Esophagus muscularis mucosa (tissue), 4 donors: ENCODE data around the gene RIN1. TPM values are rescaled to one million over a fixed set of nuclear protein-coding genes. Genes with fewer than 3 reads are reported as not detected.

Experiments
- DNase-seq: peaks from one replicate; pipeline ENCODE4 v3.0.0-alpha.2; 2017; ENCODE audit errors: extremely low spot score
- H3K27ac ChIP-seq, 4 donors: fragments of 200-600 bp; sonication (generic); replicated peaks in 1 of 4; 1 replicate in 3 of 4; 2 replicates in 1 of 4; pipeline ENCODE4 v1.5.1; 2016 to 2019; ENCODE audit warnings: mild to moderate bottlenecking in 1 of 4
- H3K27me3 ChIP-seq, 4 donors: fragments of 200-600 bp; sonication (generic); one replicate each; pipeline versions ENCODE4 v1.5.1 to v1.6.0; 2016 to 2019
- H3K36me3 ChIP-seq, 4 donors: fragments of 200-600 bp; sonication (generic); one replicate each; pipeline ENCODE4 v1.5.1; 2016 to 2019
- H3K4me1 ChIP-seq, 4 donors: fragments of 200-600 bp; sonication (generic); one replicate each; pipeline ENCODE4 v1.5.1; 2016 to 2019
- H3K4me3 ChIP-seq, 4 donors: fragments of 200-600 bp; sonication (generic); 1 replicate in 2 of 4; 2 replicates in 2 of 4; pipeline ENCODE4 v1.5.1; 2016 to 2019; ENCODE audit warnings: mild to moderate bottlenecking in 4 of 4, moderate library complexity in 1 of 4
- H3K9me3 ChIP-seq, 4 donors: fragments of 200-600 bp; sonication (generic); 1 replicate in 3 of 4; 2 replicates in 1 of 4; pipeline ENCODE4 v1.5.1; 2016 to 2019
- EP300 ChIP-seq: sonication (generic); formaldehyde crosslinking; IDR thresholded peaks from one replicate; pipeline ENCODE4 v1.6.1; 2017; ENCODE audit warnings: antibody characterized with exemption
- POLR2A ChIP-seq: fragments of 450-650 bp; IDR thresholded peaks from one replicate; pipeline ENCODE4 v1.6.1; 2017; ENCODE audit warnings: antibody characterized with exemption, moderate library complexity, mild to moderate bottlenecking, low read depth
- POLR2AphosphoS5 ChIP-seq, 2 donors: sonication (generic); formaldehyde crosslinking; IDR thresholded peaks; one replicate each; pipeline ENCODE4 v1.6.1; 2017; ENCODE audit warnings: antibody characterized with exemption in 2 of 2
- WGBS: methylation state at CpG from one replicate; pipeline ENCODE4 v1.1.5; 2018; 5-methylcytosine and 5-hydroxymethylcytosine counted together
- intact Hi-C: fragments of 100-400 bp; cut with DNase I; formaldehyde crosslinking; loops from one replicate; pipeline ENCODE4 v1.15.1; 2023
- small RNA-seq, 3 donors: library from RNA; depleted of rRNA; stranded (forward); fragments of <200 nt; gene quantifications; one replicate each; pipeline ENCODE3, GENCODE V24; 2016
- total RNA-seq, 4 donors: library from RNA; depleted of rRNA; stranded (reverse); fragments of >200 nt; gene quantifications; one replicate each; pipeline versions ENCODE4 v1.1.0 to v1.2.1, GENCODE V29; 2016
- TF ChIP-seq, protein P1 (sequence below), 3 experiments: fragments of 200-600 bp in 2 of 3; fragments of 450-650 bp in 1 of 3; sonication (generic) in 2 of 3; IDR thresholded peaks; one replicate each; pipeline ENCODE4 v1.5.1; 2017 to 2019; ENCODE audit warnings: antibody characterized with exemption in 3 of 3, mild to moderate bottlenecking in 2 of 3, moderate library complexity in 1 of 3

Gene RIN1
- total RNA-seq, 4 donors from 2014 or later, result 3.1 to 6.6 (median 4.5) TPM

DNA sequence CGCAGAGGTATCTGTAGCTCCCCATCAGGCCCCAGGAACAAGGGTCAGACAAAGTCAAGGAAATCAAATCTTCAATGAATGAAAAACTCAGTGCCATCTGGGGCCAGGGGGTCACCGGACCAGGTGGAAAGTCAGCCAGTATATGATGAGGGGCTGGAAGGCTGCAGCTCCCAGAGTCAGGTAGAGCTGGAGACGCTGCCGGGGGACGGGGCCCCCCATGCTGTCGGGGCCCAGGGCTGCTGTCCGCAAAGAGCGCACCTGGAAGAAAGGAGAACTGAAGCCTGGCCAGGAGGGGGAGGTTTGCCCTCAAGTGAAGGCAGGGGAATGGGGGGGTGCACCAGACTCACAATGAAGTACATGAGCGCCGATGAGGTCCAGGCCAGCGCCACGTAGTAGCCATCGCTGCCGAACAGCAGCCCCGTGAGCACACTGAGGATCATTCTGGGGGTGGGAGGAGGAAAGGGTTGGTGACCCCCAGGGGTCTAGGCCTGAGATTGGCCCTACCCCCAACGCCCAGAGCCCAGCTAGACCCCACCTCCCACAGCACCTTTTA lies 51.6 kb downstream of the RIN1 start:
- Histone ChIP-seq H3K4me1 (peaks cover 29 to 59% (median 39%) of the 10 kb centered on the region in 4 donors), H3K36me3 (peaks cover 0 to 37% (median 12%) of the 10 kb centered on the region in 4 donors), H3K4me3 (no peak overlapping the region), H3K9me3 (no peaks in the 10 kb centered on the region), H3K27ac (no peak overlapping the region), H3K27me3 (no peaks in the 10 kb centered on the region)
- TF ChIP-seq, protein P1, sequence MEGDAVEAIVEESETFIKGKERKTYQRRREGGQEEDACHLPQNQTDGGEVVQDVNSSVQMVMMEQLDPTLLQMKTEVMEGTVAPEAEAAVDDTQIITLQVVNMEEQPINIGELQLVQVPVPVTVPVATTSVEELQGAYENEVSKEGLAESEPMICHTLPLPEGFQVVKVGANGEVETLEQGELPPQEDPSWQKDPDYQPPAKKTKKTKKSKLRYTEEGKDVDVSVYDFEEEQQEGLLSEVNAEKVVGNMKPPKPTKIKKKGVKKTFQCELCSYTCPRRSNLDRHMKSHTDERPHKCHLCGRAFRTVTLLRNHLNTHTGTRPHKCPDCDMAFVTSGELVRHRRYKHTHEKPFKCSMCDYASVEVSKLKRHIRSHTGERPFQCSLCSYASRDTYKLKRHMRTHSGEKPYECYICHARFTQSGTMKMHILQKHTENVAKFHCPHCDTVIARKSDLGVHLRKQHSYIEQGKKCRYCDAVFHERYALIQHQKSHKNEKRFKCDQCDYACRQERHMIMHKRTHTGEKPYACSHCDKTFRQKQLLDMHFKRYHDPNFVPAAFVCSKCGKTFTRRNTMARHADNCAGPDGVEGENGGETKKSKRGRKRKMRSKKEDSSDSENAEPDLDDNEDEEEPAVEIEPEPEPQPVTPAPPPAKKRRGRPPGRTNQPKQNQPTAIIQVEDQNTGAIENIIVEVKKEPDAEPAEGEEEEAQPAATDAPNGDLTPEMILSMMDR (IDR thresholded peaks at IDR 0.05), result no peak
- TF ChIP-seq POLR2AphosphoS5 (IDR thresholded peaks at IDR 0.05), result no peak
- no peak for TF ChIP-seq POLR2A
- no peak for DNase-seq
- intact Hi-C loops, result loop anchor here (5.0 kb wide), 1 partner anchor 62 kb away; no protein-coding TSS in a partner anchor
- WGBS, result 91% methylated on average over 16 of the region's 16 CpGs

DNA sequence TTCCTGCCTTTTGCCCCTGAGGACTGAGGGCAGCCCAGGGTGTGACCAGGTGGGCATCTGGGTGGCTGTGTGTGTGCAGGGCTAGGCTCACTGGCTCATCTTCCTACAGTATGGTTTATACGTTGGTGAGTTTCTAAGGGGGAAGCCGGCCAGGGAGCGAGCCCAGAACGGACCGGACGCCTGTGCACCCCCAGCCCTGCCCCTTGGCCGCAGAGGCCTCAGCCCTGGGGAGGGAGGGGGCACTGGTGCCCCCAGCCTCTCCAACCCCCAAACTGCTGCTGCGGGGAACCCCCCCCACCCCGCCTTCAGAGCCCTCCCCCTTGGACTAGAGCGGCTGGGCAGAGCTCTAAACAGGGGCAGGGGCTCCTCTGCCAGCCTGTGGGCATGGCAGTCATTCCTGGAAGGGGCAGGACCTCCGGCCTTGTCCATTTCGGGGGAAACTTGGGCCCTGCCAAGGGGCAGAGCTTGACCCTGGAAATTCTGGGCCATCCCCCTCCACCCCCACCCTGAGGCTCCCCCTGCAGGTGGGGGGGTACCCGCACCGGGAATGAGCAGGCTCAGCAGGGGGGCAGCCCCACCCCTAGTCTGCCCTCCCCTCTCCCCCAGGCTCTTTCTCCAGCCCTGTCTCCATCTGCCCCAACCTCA lies 52.7 kb downstream of the RIN1 start:
- intact Hi-C loops, result loop anchor here (5.0 kb wide), 1 partner anchor 61 kb away; no protein-coding TSS in a partner anchor
- Histone ChIP-seq H3K4me3 (no peak overlapping the region), H3K4me1 (peaks cover 29 to 60% (median 39%) of the 10 kb centered on the region in 4 donors), H3K9me3 (no peaks in the 10 kb centered on the region), H3K36me3 (peaks cover 0 to 37% (median 12%) of the 10 kb centered on the region in 4 donors), H3K27me3 (no peaks in the 10 kb centered on the region), H3K27ac (no peak overlapping the region)
- WGBS, result 76% methylated on average over 7 of the region's 14 CpGs
- TF ChIP-seq, protein P1 (IDR thresholded peaks at IDR 0.05), result no peak
- no peak for TF ChIP-seq POLR2AphosphoS5 (IDR thresholded peaks at IDR 0.05)
- no peak for TF ChIP-seq EP300
- TF ChIP-seq POLR2A, result no peak
- DNase-seq, result no peak

DNA sequence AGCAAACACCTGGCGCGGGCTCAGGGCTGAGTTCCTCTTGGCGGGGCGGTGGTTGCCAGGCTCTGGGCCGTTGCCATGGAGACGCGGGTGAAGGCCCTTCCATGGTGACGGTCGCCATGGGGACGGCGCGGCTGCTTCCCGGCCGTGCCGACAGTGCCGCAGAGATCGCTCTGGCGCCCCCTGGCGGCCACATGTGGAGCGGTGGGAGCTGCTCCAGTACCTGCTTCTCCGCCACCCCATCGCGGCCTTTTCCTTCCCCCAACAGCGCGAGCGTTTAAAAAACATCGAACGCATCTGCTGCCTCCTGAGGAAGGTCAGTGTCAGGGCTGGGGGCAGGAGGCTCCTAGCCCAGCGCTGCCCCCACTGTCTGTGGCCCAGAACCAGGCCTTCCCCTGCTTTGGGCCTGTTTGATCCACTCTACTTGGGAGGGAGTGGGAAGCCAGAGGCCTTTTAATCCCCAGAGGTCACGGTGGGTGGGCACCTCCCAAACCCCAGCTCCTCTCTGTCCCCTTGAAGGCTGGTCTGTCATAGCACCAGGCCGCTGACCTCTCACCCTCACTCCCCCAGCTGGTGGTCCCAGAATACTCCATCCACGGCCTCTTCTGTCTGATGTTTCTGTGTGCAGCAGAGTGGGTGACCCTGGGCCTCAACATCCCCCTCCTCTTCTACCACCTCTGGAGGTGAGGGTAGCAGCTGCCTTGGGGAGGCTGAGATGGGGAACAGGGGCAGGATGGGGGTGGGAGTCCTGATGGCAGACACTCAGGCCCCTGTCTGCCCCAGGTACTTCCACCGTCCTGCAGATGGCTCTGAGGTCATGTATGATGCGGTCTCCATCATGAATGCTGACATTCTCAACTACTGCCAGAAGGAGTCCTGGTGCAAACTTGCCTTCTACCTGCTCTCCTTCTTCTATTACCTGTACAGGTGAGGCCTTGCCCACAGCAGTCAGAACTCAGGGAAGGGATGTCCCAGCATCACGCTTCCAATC lies 53.5 kb downstream of the RIN1 start:
- H3K4me3 ChIP-seq, result no peak overlapping the region
- WGBS, result 35% methylated on average over 6 of the region's 35 CpGs
- H3K4me1 ChIP-seq, result peaks cover 29 to 60% (median 37%) of the 10 kb centered on the region in 4 donors

More for the DNA sequence above, 53.5 kb downstream of the RIN1 start:
- no peak overlapping the region for H3K27ac ChIP-seq
- H3K36me3 ChIP-seq, result peaks cover 0 to 37% (median 12%) of the 10 kb centered on the region in 4 donors
- DNase-seq, result peak; percentile 99
- H3K9me3 ChIP-seq, result no peaks in the 10 kb centered on the region
- intact Hi-C loops, result loop anchor here (5.0 kb wide), 1 partner anchor 60 kb away; no protein-coding TSS in a partner anchor
- TF ChIP-seq POLR2AphosphoS5 (IDR thresholded peaks at IDR 0.05), result peak; percentile 52 to 78
- TF ChIP-seq, protein P1 (IDR thresholded peaks at IDR 0.05), result peak; percentile 96 to 99 (median 96)
- no peak for TF ChIP-seq EP300
- no peaks in the 10 kb centered on the region for H3K27me3 ChIP-seq

Small RNA genes lying within 50 kb of the gene (small RNA-seq; reads per million reads assigned to genes)
- 0 reads per million in 3 donors for gene RF00017

Other genes starting within 250 kb of the RIN1 start
- gene KLC2, start 78.7 kb downstream of the RIN1 start, total RNA-seq, result 10 to 100 TPM; 24.7 to 53.5 (median 36.7) TPM
- 100 to 1,000 TPM in 3 of 4 donors, 10 to 100 TPM in 1; 97.2 to 163 (median 132) TPM for gene RAB1B, start 67.8 kb downstream of the RIN1 start, total RNA-seq
- gene CNIH2, start 58.3 kb downstream of the RIN1 start, total RNA-seq, result under 1 TPM in 1 of 4 donors, not detected in 3; 0.40 TPM
- gene YIF1A, start 47.3 kb downstream of the RIN1 start, total RNA-seq, result 10 to 100 TPM; 57.7 to 92.5 (median 85.4) TPM
- under 1 TPM; 0.42 to 0.71 (median 0.54) TPM for gene TMEM151A, start 44.5 kb downstream of the RIN1 start, total RNA-seq
- gene CD248, start 19.4 kb downstream of the RIN1 start, total RNA-seq, result 10 to 100 TPM; 23.0 to 83.8 (median 33.0) TPM
- gene BRMS1, start 8.7 kb upstream of the RIN1 start, total RNA-seq, result 10 to 100 TPM; 22.8 to 35.1 (median 34.1) TPM
- 10 to 100 TPM; 32.0 to 71.4 (median 50.0) TPM for gene B4GAT1, start 11.2 kb upstream of the RIN1 start, total RNA-seq
- gene SLC29A2, start 35.3 kb upstream of the RIN1 start, total RNA-seq, result 1 to 10 TPM in 3 of 4 donors, under 1 TPM in 1; 0.50 to 3.6 (median 1.7) TPM
- gene NPAS4, start 84.6 kb upstream of the RIN1 start, total RNA-seq, result 1 to 10 TPM; 1.2 to 2.9 (median 1.5) TPM
- gene MRPL11, start 102.4 kb upstream of the RIN1 start, total RNA-seq, result 10 to 100 TPM; 46.1 to 51.5 (median 48.7) TPM
- 10 to 100 TPM; 28.7 to 50.4 (median 37.7) TPM for gene PELI3, start 130.5 kb upstream of the RIN1 start, total RNA-seq
- gene DPP3, start 144.0 kb upstream of the RIN1 start, total RNA-seq, result 10 to 100 TPM; 17.8 to 33.3 (median 20.2) TPM
- gene BBS1, start 174.2 kb upstream of the RIN1 start, total RNA-seq, result 10 to 100 TPM; 68.1 to 78.5 (median 73.1) TPM
- gene ZDHHC24, start 209.6 kb upstream of the RIN1 start, total RNA-seq, result 10 to 100 TPM in 2 of 4 donors, 1 to 10 TPM in 2; 7.6 to 16.2 (median 12.2) TPM
- not detected for gene ACTN3, start 210.5 kb upstream of the RIN1 start, total RNA-seq
- gene CTSF, start 232.2 kb upstream of the RIN1 start, total RNA-seq, result 100 to 1,000 TPM in 2 of 4 donors, 10 to 100 TPM in 2; 73.1 to 112 (median 96.6) TPM